Mesothelial cell of epicardium (in vitro differentiated cells): ENCODE data around the gene HUS1B. TPM values are rescaled to one million over a fixed set of nuclear protein-coding genes. Genes with fewer than 3 reads are reported as not detected.

Experiments
- DNase-seq, 2 experiments: peaks; one replicate each; pipeline ENCODE4 v3.0.0; 2021; ENCODE audit warnings: low spot score in 2 of 2; ENCODE audit not compliant: unreplicated experiment in 2 of 2
- H3K27ac Mint-ChIP-seq: 2 replicates; pipeline ENCODE4 v1.8.0; 2021; ENCODE audit warnings: mixed read lengths
- H3K27me3 Mint-ChIP-seq: 2 replicates; pipeline ENCODE4 v1.8.0; 2021; ENCODE audit warnings: low read depth, mixed read lengths
- H3K36me3 Mint-ChIP-seq: 2 replicates; pipeline ENCODE4 v1.8.0; 2021; ENCODE audit warnings: mixed read lengths
- H3K4me1 Mint-ChIP-seq: 2 replicates; pipeline ENCODE4 v1.8.0; 2021; ENCODE audit warnings: mixed read lengths
- H3K4me3 Mint-ChIP-seq: 2 replicates; pipeline ENCODE4 v1.8.0; 2021; ENCODE audit warnings: mild to moderate bottlenecking, moderate library complexity, mixed read lengths
- H3K9me3 Mint-ChIP-seq: 2 replicates; pipeline ENCODE4 v1.8.0; 2021; ENCODE audit warnings: mixed read lengths
- total RNA-seq: library from RNA; stranded (reverse); gene quantifications from 3 replicates; pipeline ENCODE4 v1.2.1, GENCODE V29; 2021
- TF ChIP-seq, protein P1 (sequence below): fragments of 200-600 bp; sonication (generic); IDR thresholded peaks from one replicate; pipeline ENCODE4 v1.5.0; 2021; ENCODE audit warnings: antibody characterized with exemption; ENCODE audit not compliant: unreplicated experiment

The HUS1B gene
- total RNA-seq, 1 donor from 2014 or later = 1.3 TPM

DNA sequence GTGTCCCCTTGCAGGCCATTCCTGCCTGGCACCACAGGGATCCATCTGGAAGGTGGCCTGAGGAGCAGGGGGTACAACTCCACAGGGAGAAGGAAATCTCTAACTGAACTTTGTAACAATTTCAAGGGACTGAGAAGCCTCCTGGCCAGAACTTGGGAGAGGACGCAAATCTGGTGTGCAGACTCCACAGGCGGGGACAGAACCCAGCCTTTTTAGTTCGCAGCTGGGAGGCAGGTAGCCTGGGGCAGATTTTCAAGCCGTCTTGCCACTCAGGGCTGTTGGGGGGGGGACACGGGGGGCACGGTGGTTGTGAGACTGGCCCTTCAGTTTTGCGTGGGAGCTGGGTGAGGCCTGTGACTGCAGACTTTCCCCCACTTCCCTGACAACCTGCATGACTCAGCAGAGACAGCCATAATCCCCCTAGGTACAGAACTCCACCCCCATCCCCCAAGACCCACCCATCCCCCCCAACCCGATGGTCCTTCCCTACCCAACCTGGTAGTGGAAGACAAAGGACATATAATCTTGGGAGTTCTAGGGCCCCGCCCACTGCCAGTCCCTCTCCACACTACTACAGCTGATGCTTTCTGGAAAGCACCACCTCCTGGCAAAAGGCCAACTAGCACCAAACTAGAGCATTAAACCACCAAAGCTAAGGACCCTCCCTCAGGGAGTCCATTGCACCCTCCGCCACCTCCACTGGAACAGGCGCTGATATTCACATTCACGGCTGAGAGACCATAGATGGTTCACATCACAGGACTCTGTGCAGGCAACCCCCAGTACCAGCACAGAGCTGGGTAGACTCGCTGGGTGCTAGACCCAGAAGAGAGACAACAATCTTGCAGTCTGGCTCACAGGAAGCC is 3.0 kb upstream of the HUS1B start:
- Mint-ChIP-seq H3K27me3 (no peaks in the 10 kb centered on the region), H3K4me1 (peaks cover 20% of the 10 kb centered on the region), H3K9me3 (peaks cover 23% of the 10 kb centered on the region), H3K36me3 (peaks cover 13% of the 10 kb centered on the region), H3K27ac (no peak overlapping the region), H3K4me3 (no peak overlapping the region)
- TF ChIP-seq, protein P1, sequence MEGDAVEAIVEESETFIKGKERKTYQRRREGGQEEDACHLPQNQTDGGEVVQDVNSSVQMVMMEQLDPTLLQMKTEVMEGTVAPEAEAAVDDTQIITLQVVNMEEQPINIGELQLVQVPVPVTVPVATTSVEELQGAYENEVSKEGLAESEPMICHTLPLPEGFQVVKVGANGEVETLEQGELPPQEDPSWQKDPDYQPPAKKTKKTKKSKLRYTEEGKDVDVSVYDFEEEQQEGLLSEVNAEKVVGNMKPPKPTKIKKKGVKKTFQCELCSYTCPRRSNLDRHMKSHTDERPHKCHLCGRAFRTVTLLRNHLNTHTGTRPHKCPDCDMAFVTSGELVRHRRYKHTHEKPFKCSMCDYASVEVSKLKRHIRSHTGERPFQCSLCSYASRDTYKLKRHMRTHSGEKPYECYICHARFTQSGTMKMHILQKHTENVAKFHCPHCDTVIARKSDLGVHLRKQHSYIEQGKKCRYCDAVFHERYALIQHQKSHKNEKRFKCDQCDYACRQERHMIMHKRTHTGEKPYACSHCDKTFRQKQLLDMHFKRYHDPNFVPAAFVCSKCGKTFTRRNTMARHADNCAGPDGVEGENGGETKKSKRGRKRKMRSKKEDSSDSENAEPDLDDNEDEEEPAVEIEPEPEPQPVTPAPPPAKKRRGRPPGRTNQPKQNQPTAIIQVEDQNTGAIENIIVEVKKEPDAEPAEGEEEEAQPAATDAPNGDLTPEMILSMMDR = no peak
- DNase-seq = no peak

DNA sequence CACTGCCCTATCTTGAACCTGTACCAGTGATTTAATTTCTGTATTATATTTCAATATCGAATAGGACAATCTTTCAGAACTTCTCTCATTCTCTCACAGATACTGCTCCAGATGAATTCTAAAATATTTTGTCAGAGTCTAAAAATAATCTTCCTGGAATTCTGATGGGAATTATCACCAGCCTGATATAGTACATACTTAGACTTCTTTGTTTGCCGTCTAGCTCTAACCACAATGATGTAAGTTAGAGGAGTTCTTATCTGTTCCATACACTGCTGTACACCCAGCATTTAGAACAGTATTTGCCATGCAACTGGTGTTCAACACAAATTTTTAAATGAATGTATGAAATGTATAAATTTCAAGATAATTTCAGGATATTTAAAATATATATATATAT is 1.3 kb upstream of the HUS1B start:
- TF ChIP-seq, protein P1 = no peak
- H3K27me3 Mint-ChIP-seq = no peaks in the 10 kb centered on the region
- peaks cover 20% of the 10 kb centered on the region for H3K4me1 Mint-ChIP-seq
- no peak for DNase-seq
- H3K9me3 Mint-ChIP-seq = peaks cover 21% of the 10 kb centered on the region
- H3K36me3 Mint-ChIP-seq = peaks cover 12% of the 10 kb centered on the region
- H3K4me3 Mint-ChIP-seq = no peak overlapping the region
- H3K27ac Mint-ChIP-seq = peak overlapping the region; percentile 24

DNA sequence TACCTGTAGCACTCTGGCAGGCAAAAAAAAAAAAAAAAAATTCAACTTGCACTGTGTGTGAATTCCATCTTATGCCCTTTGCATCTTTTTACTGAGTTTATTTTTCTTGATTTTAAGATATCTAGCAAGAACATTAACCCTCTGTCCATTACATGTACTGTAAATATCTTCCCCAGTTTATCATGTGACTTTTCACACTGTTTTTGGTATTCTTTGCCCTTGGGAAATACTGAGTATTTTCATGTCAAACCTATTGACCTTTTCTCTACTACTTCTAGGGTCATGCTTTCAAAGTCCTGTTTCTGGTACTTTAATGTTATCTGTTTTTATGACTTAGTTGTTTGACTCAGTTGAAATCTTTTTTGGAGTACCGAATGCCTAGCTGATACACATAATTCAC is 843 bp upstream of the HUS1B start:
- Mint-ChIP-seq H3K27ac (peak overlapping the region; percentile 24), H3K4me1 (peaks cover 25% of the 10 kb centered on the region), H3K9me3 (peaks cover 16% of the 10 kb centered on the region), H3K27me3 (no peaks in the 10 kb centered on the region), H3K4me3 (no peak overlapping the region), H3K36me3 (peaks cover 12% of the 10 kb centered on the region)
- no peak for DNase-seq
- TF ChIP-seq, protein P1 = no peak

DNA sequence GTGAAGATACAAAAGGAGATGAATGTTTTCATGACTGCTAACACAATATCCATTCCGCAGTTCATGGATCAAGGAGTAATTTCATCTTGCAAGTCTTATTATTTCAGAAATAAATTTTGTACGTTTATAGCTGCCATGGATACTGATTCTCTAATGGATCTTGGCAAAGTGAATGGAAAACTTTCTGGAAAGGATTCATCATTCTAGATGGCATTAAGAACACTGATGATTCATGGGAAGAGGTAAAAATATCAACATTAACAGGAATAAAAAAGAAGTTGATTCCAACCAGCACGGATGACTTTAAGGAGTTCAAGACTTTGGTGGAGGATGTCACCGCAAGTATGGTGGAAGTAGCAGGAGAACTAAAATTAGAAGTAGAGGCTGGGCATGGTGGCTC is 2.8 kb downstream of the HUS1B start:
- DNase-seq = no peak
- Mint-ChIP-seq H3K27ac (no peak overlapping the region), H3K36me3 (peaks cover 12% of the 10 kb centered on the region), H3K9me3 (peaks cover 6% of the 10 kb centered on the region), H3K27me3 (no peaks in the 10 kb centered on the region), H3K4me3 (no peak overlapping the region), H3K4me1 (peaks cover 23% of the 10 kb centered on the region)
- TF ChIP-seq, protein P1 = no peak

DNA sequence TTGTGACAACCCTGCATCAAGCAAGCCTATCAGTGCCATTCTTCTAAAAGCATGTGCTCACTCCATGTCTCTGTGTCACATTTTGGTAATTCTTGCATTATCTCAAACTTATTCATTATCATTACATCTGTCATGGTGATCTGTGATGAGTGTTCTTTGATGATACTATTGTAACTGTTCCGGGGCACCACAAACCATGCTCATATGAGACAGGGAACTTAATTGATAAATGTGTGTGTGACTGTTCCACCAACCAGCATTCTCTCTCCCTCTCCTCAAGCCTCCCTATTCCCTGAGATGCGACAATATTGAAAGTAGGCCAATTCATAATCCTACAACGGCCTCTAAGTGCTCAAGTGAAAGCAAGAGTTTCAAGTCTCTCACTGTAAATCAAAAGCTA is 4.0 kb downstream of the HUS1B start:
- Mint-ChIP-seq H3K4me3 (no peak overlapping the region), H3K27ac (no peak overlapping the region), H3K27me3 (no peaks in the 10 kb centered on the region), H3K4me1 (peaks cover 15% of the 10 kb centered on the region), H3K36me3 (peaks cover 12% of the 10 kb centered on the region), H3K9me3 (peaks cover 6% of the 10 kb centered on the region)
- no peak for DNase-seq
- TF ChIP-seq, protein P1 = no peak
